WTC11 (cell line): ENCODE results near the gene ATPAF2.

Source experiments
- CREB1 ChIP-seq: sonication (generic); formaldehyde crosslinking; IDR thresholded peaks from 2 replicates; pipeline ENCODE4 v1.8.0; 2023; ENCODE audit warnings: mild to moderate bottlenecking, missing genetic modification reagents
- ZNF219 ChIP-seq: sonication (generic); formaldehyde crosslinking; IDR thresholded peaks from 2 replicates; pipeline ENCODE4 v1.8.0; 2023; ENCODE audit warnings: missing genetic modification reagents, mild to moderate bottlenecking, borderline replicate concordance

GRCh38 chr17:18019838-18020154, 19.2 kb downstream of the ATPAF2 start:
- TF ChIP-seq CREB1 (CRISPR knock-in tag) (no peak), ZNF219 (CRISPR knock-in tag) (no peak)
